ENCODE measurements around the gene TMIGD1.
A peak's percentile ranks its signal among the peaks of the same experiment; 100 is the strongest.

Gene TMIGD1

GRCh38 chr17:30378825-30379302 lies 45.0 kb upstream of the TMIGD1 start, which contains the start of gene CPD:
CPD (plus strand) TSS chr17:30378927; CDS start chr17:30378981, 54 bp downstream.
- Histone ChIP-seq H3K4me2 (ENCODE audit: low read length) (peak within 1 kb of the TSS; percentile 94), H3K4me1 (ENCODE audit: control insufficient read depth, low read length) (peaks cover 29% of the 10 kb centered on the region), H3K27ac (ENCODE audit: low read depth, low read length) (no peak within 1 kb of the TSS), H3K27me3 (ENCODE audit: control insufficient read depth, low read length) (peaks cover 6% of the 10 kb centered on the region; the same call in 1 of the 2 replicates), H3K9me3 (ENCODE audit: control insufficient read depth, insufficient read depth, low read length) (no peaks in the 10 kb centered on the region), H4K20me1 (ENCODE audit: control insufficient read depth, insufficient read depth, low read depth, low read length) (no peaks in the 10 kb centered on the region), H3K9me2 (replicated peaks; ENCODE audit: control insufficient read depth, low read length) (no peaks in the 10 kb centered on the region), H3K4me3 (ENCODE audit: low read length) (peak within 1 kb of the TSS; percentile 83), H3F3A (ENCODE audit: control insufficient read depth, insufficient read depth) (no peaks in the 10 kb centered on the region), H3K36me3 (ENCODE audit: control insufficient read depth, low read length) (0 out of 2 replicates have a peak, but pooled peaks cover 4% of the 10 kb centered on the region), H3K79me2 (ENCODE audit: control insufficient read depth, low read length) (peaks cover 39% of the 10 kb centered on the region)
- TF ChIP-seq, protein P1, sequence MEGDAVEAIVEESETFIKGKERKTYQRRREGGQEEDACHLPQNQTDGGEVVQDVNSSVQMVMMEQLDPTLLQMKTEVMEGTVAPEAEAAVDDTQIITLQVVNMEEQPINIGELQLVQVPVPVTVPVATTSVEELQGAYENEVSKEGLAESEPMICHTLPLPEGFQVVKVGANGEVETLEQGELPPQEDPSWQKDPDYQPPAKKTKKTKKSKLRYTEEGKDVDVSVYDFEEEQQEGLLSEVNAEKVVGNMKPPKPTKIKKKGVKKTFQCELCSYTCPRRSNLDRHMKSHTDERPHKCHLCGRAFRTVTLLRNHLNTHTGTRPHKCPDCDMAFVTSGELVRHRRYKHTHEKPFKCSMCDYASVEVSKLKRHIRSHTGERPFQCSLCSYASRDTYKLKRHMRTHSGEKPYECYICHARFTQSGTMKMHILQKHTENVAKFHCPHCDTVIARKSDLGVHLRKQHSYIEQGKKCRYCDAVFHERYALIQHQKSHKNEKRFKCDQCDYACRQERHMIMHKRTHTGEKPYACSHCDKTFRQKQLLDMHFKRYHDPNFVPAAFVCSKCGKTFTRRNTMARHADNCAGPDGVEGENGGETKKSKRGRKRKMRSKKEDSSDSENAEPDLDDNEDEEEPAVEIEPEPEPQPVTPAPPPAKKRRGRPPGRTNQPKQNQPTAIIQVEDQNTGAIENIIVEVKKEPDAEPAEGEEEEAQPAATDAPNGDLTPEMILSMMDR (IDR thresholded peaks at IDR 0.05; ENCODE audit: low read depth, low read length, poor library complexity, severe bottlenecking): no peak
- TF ChIP-seq EZH2phosphoT487 (IDR thresholded peaks at IDR 0.05; ENCODE audit: borderline replicate concordance, low read length): no peak

GRCh38 chr17:30378241-30378824 lies 44.5 kb upstream of the TMIGD1 start:
- H3F3A ChIP-seq (ENCODE audit: control insufficient read depth, insufficient read depth): no peaks in the 10 kb centered on the region
- 0 out of 2 replicates have a peak, but pooled peaks cover 4% of the 10 kb centered on the region for H3K36me3 ChIP-seq (ENCODE audit: control insufficient read depth, low read length)
- peaks cover 6% of the 10 kb centered on the region; the same call in 1 of the 2 replicates for H3K27me3 ChIP-seq (ENCODE audit: control insufficient read depth, low read length)
- H3K27ac ChIP-seq (ENCODE audit: low read depth, low read length): no peak overlapping the region
- TF ChIP-seq, protein P1 (IDR thresholded peaks at IDR 0.05; ENCODE audit: low read depth, low read length, poor library complexity, severe bottlenecking): no peak
- TF ChIP-seq EZH2phosphoT487 (IDR thresholded peaks at IDR 0.05; ENCODE audit: borderline replicate concordance, low read length): no peak
- H3K9me3 ChIP-seq (ENCODE audit: control insufficient read depth, insufficient read depth, low read length): no peaks in the 10 kb centered on the region
- peaks cover 39% of the 10 kb centered on the region for H3K79me2 ChIP-seq (ENCODE audit: control insufficient read depth, low read length)
- H3K4me1 ChIP-seq (ENCODE audit: control insufficient read depth, low read length): peaks cover 29% of the 10 kb centered on the region
- H3K4me3 ChIP-seq (ENCODE audit: low read length): peak overlapping the region; percentile 83
- H4K20me1 ChIP-seq (ENCODE audit: control insufficient read depth, insufficient read depth, low read depth, low read length): no peaks in the 10 kb centered on the region
- H3K4me2 ChIP-seq (ENCODE audit: low read length): peak overlapping the region; percentile 94
- H3K9me2 ChIP-seq (replicated peaks; ENCODE audit: control insufficient read depth, low read length): no peaks in the 10 kb centered on the region

GRCh38 chr17:30377574-30378240 lies 43.9 kb upstream of the TMIGD1 start:
- Histone ChIP-seq H3K9me3 (ENCODE audit: control insufficient read depth, insufficient read depth, low read length) (no peaks in the 10 kb centered on the region), H3K4me2 (ENCODE audit: low read length) (peak overlapping the region; percentile 94), H3F3A (ENCODE audit: control insufficient read depth, insufficient read depth) (no peaks in the 10 kb centered on the region), H3K4me1 (ENCODE audit: control insufficient read depth, low read length) (peaks cover 29% of the 10 kb centered on the region), H3K27ac (ENCODE audit: low read depth, low read length) (no peak overlapping the region), H3K4me3 (ENCODE audit: low read length) (peak overlapping the region; percentile 83), H3K27me3 (ENCODE audit: control insufficient read depth, low read length) (peaks cover 6% of the 10 kb centered on the region; the same call in 1 of the 2 replicates), H4K20me1 (ENCODE audit: control insufficient read depth, insufficient read depth, low read depth, low read length) (no peaks in the 10 kb centered on the region), H3K36me3 (ENCODE audit: control insufficient read depth, low read length) (0 out of 2 replicates have a peak, but pooled peaks cover 4% of the 10 kb centered on the region), H3K9me2 (replicated peaks; ENCODE audit: control insufficient read depth, low read length) (no peaks in the 10 kb centered on the region), H3K79me2 (ENCODE audit: control insufficient read depth, low read length) (peaks cover 33% of the 10 kb centered on the region)
- no peak for TF ChIP-seq EZH2phosphoT487 (IDR thresholded peaks at IDR 0.05; ENCODE audit: borderline replicate concordance, low read length)
- TF ChIP-seq, protein P1 (IDR thresholded peaks at IDR 0.05; ENCODE audit: low read depth, low read length, poor library complexity, severe bottlenecking): no peak
